ENCODE results near the gene GZMB.

GZMB gene

GRCh38 chr14:24670594-24670993 lies 36.6 kb upstream of the GZMB start:
- no peak overlapping the region for H3K27ac ChIP-seq
- H3K4me2 ChIP-seq (ENCODE audit: low read length) = no peak overlapping the region
- no peak overlapping the region for H3K4me3 ChIP-seq (ENCODE audit: low read depth, low read length)

GRCh38 chr14:24669651-24670050 lies 35.7 kb upstream of the GZMB start:
- H2AFZ ChIP-seq = no peak overlapping the region
- no peak overlapping the region for H3K9ac ChIP-seq
- no peaks in the 10 kb centered on the region for H3K36me3 ChIP-seq (ENCODE audit: control insufficient read depth, insufficient read depth, low read length)
- no peak for TF ChIP-seq CTCF (IDR thresholded peaks at IDR 0.05)
- H3K79me2 ChIP-seq = no peaks in the 10 kb centered on the region
- H3K4me1 ChIP-seq = no peaks in the 10 kb centered on the region
- H3K4me3 ChIP-seq (ENCODE audit: low read depth, low read length) = no peak overlapping the region
- no peaks in the 10 kb centered on the region for H3K9me3 ChIP-seq (ENCODE audit: control insufficient read depth, low read length)
- no peaks in the 10 kb centered on the region for H3K27me3 ChIP-seq (ENCODE audit: control insufficient read depth, insufficient read depth, low read length)
- H3K27ac ChIP-seq = no peak overlapping the region
- no peak overlapping the region for H3K4me2 ChIP-seq (ENCODE audit: low read length)

More at GRCh38 chr14:24670594-24670993, 36.6 kb upstream of the GZMB start:
- no peaks in the 10 kb centered on the region for H3K27me3 ChIP-seq (ENCODE audit: control insufficient read depth, insufficient read depth, low read length)
- H3K4me1 ChIP-seq = no peaks in the 10 kb centered on the region
- no peak overlapping the region for H3K9ac ChIP-seq
- no peak overlapping the region for H2AFZ ChIP-seq
- no peak for TF ChIP-seq CTCF (IDR thresholded peaks at IDR 0.05)
- no peaks in the 10 kb centered on the region for H3K9me3 ChIP-seq (ENCODE audit: control insufficient read depth, low read length)
- H3K79me2 ChIP-seq = no peaks in the 10 kb centered on the region
- H3K36me3 ChIP-seq (ENCODE audit: control insufficient read depth, insufficient read depth, low read length) = no peaks in the 10 kb centered on the region

GRCh38 chr14:24665440-24665991 lies 31.5 kb upstream of the GZMB start:
- no peak overlapping the region for H3K4me2 ChIP-seq (ENCODE audit: low read length)
- H3K79me2 ChIP-seq = no peaks in the 10 kb centered on the region
- H3K4me1 ChIP-seq = no peaks in the 10 kb centered on the region
- H3K9me3 ChIP-seq (ENCODE audit: control insufficient read depth, low read length) = no peaks in the 10 kb centered on the region
- H3K27ac ChIP-seq = no peak overlapping the region
- no peak overlapping the region for H3K9ac ChIP-seq
- H3K4me3 ChIP-seq (ENCODE audit: low read depth, low read length) = no peak overlapping the region
- TF ChIP-seq CTCF (IDR thresholded peaks at IDR 0.05) = no peak
- H3K27me3 ChIP-seq (ENCODE audit: control insufficient read depth, insufficient read depth, low read length) = no peaks in the 10 kb centered on the region
- no peak overlapping the region for H2AFZ ChIP-seq
- H3K36me3 ChIP-seq (ENCODE audit: control insufficient read depth, insufficient read depth, low read length) = no peaks in the 10 kb centered on the region

- no peak overlapping the region for H3K4me3 ChIP-seq (ENCODE audit: low read depth, low read length)
- H2AFZ ChIP-seq = no peak overlapping the region
- H3K9me3 ChIP-seq (ENCODE audit: control insufficient read depth, low read length) = no peaks in the 10 kb centered on the region
- TF ChIP-seq CTCF (IDR thresholded peaks at IDR 0.05) = no peak
- no peaks in the 10 kb centered on the region for H3K79me2 ChIP-seq
- no peak overlapping the region for H3K27ac ChIP-seq
- no peaks in the 10 kb centered on the region for H3K4me1 ChIP-seq
- no peaks in the 10 kb centered on the region for H3K27me3 ChIP-seq (ENCODE audit: control insufficient read depth, insufficient read depth, low read length)
- no peak overlapping the region for H3K9ac ChIP-seq
- no peaks in the 10 kb centered on the region for H3K36me3 ChIP-seq (ENCODE audit: control insufficient read depth, insufficient read depth, low read length)
- H3K4me2 ChIP-seq (ENCODE audit: low read length) = no peak overlapping the region
Observed at GRCh38 chr14:24664366-24664765, 30.4 kb upstream of the GZMB start.

- TF ChIP-seq CTCF (IDR thresholded peaks at IDR 0.05) = no peak
- H3K4me2 ChIP-seq (ENCODE audit: low read length) = no peak overlapping the region
- no peak overlapping the region for H3K27ac ChIP-seq
- H2AFZ ChIP-seq = no peak overlapping the region
- no peak overlapping the region for H3K4me3 ChIP-seq (ENCODE audit: low read depth, low read length)
- H3K9ac ChIP-seq = no peak overlapping the region
- H3K79me2 ChIP-seq = no peaks in the 10 kb centered on the region
- no peaks in the 10 kb centered on the region for H3K27me3 ChIP-seq (ENCODE audit: control insufficient read depth, insufficient read depth, low read length)
- no peaks in the 10 kb centered on the region for H3K36me3 ChIP-seq (ENCODE audit: control insufficient read depth, insufficient read depth, low read length)
- no peaks in the 10 kb centered on the region for H3K9me3 ChIP-seq (ENCODE audit: control insufficient read depth, low read length)
- H3K4me1 ChIP-seq = no peaks in the 10 kb centered on the region
Observed at GRCh38 chr14:24662753-24663152, 28.8 kb upstream of the GZMB start.
